Activated CD8-positive, alpha-beta T cell treated with anti-CD3 and anti-CD28 coated beads, Interleukin-2, amount 10 ng/mL, durations not matched to agents 7 days and 5 days (primary cell): ENCODE results near the gene GRHL1. TPM values are rescaled to one million over a fixed set of nuclear protein-coding genes. Genes with fewer than 3 reads are reported as not detected.
A peak's percentile ranks its signal among the peaks of the same experiment; 100 is the strongest.
"Not testable (repeated sequence)": the region's sequence is repeated elsewhere in the genome, so short reads cannot be mapped to it uniquely, and the experiment has no call there.

Experiments
- ATAC-seq: fragments of 150-1000 bp; cut with Tn5 transposase; one replicate; pipeline ENCODE4 v1.10.0; 2021; ENCODE audit warnings: moderate library complexity
- CTCF ChIA-PET: fragments of 350-600 bp; sonication (Branson Sonifier 250); formaldehyde crosslinking; loops from one replicate; lab custom pipeline; 2021; ENCODE audit warnings: antibody characterized with exemption; lab: Charles Lee
- POLR2A ChIA-PET: fragments of 350-600 bp; sonication (Branson Sonifier 250); formaldehyde crosslinking; loops from one replicate; lab custom pipeline; 2021; ENCODE audit warnings: antibody characterized with exemption; lab: Charles Lee
- DNase-seq: peaks from one replicate; pipeline ENCODE4 v3.0.0-alpha.2; 2020
- H3K27ac Mint-ChIP-seq: one replicate; pipeline ENCODE4 v1.8.0; 2021; ENCODE audit warnings: mild to moderate bottlenecking, mixed read lengths
- H3K27me3 Mint-ChIP-seq: one replicate; pipeline ENCODE4 v1.8.0; 2021; ENCODE audit warnings: low read depth, mixed read lengths
- H3K36me3 Mint-ChIP-seq: one replicate; pipeline ENCODE4 v1.8.0; 2021; ENCODE audit warnings: low read depth, mixed read lengths
- H3K4me1 Mint-ChIP-seq: one replicate; pipeline ENCODE4 v1.8.0; 2021; ENCODE audit warnings: low read depth, mixed read lengths
- H3K4me3 Mint-ChIP-seq: one replicate; pipeline ENCODE4 v1.8.0; 2021; ENCODE audit warnings: mild to moderate bottlenecking, mixed read lengths
- H3K9me3 Mint-ChIP-seq: one replicate; pipeline ENCODE4 v1.8.0; 2022; ENCODE audit warnings: mixed read lengths; ENCODE audit not compliant: insufficient read depth
- total RNA-seq, 2 experiments: library from RNA; stranded (reverse); gene quantifications; one replicate each; pipeline ENCODE4 v1.2.3, GENCODE V29; 2021

The GRHL1 gene
- total RNA-seq, 2 experiments from 2014 or later, result 0.55 to 0.57 TPM

DNA sequence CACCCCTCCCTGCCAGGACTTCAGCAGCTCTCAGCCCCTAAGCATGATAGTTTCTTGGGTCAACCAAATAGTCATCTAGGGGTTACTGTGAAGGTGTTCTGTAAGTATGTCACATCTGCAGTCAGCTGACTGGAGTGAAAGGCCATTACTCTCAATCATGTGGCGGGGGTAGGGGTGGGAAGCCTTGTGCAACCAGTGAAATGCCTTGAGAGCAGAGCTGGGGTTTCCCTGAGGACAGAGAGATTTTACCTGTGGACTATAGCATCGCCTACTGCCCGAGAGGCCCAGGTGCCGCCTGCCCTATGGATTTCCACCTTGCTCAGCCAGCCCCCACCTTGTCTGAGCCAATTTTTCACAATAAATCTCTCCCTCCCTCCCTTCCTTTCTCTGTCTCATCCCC is 71.0 kb downstream of the GRHL1 start:
- H3K36me3 Mint-ChIP-seq, result no peaks in the 10 kb centered on the region
- no peaks in the 10 kb centered on the region for H3K4me1 Mint-ChIP-seq
- ChIA-PET CTCF (no interaction called here), POLR2A (no interaction called here)
- DNase-seq (no peak), ATAC-seq (no peak)
- no peak overlapping the region for H3K27ac Mint-ChIP-seq
- no peaks in the 10 kb centered on the region for H3K9me3 Mint-ChIP-seq
- H3K27me3 Mint-ChIP-seq, result peaks cover 4% of the 10 kb centered on the region
- H3K4me3 Mint-ChIP-seq, result no peak overlapping the region

- ATAC-seq, result no peak
- Mint-ChIP-seq H3K4me1 (peaks cover 1% of the 10 kb centered on the region), H3K9me3 (no peaks in the 10 kb centered on the region), H3K27me3 (peaks cover 3% of the 10 kb centered on the region), H3K4me3 (no peak overlapping the region), H3K36me3 (no peaks in the 10 kb centered on the region), H3K27ac (no peak overlapping the region)
- POLR2A ChIA-PET, result no interaction called here
- CTCF ChIA-PET, result no interaction called here
- no peak for DNase-seq
These were observed 71.6 kb downstream of the GRHL1 start for GRCh38 chr2:10022966-10023662.

- POLR2A ChIA-PET, result no interaction called here
These were observed 75.6 kb downstream of the GRHL1 start for GRCh38 chr2:10026940-10027569.

GRCh38 chr2:10027660-10028330 is 76.3 kb downstream of the GRHL1 start:
- ATAC-seq (no peak), DNase-seq (no peak)
- Mint-ChIP-seq H3K4me3 (no peak overlapping the region), H3K9me3 (no peaks in the 10 kb centered on the region), H3K4me1 (peaks cover 28% of the 10 kb centered on the region), H3K36me3 (no peaks in the 10 kb centered on the region), H3K27me3 (no peaks in the 10 kb centered on the region), H3K27ac (peak overlapping the region; percentile 43)
- ChIA-PET POLR2A (interaction anchor here (2.3 kb wide), 1 partner anchor 15 kb away, joined by 17 read pairs; the partner anchor contains the start of gene KLF11), CTCF (interaction anchor here (0.7 to 4.1 kb wide), 5 partner anchors 16 to 805 kb away, joined by 3 to 22 read pairs (median 4); partner anchors contain the start of gene KLF11)

More at GRCh38 chr2:10026940-10027569, 75.6 kb downstream of the GRHL1 start:
- no peak overlapping the region for H3K4me3 Mint-ChIP-seq
- peak overlapping the region; percentile 34 for H3K27ac Mint-ChIP-seq
- DNase-seq (no peak), ATAC-seq (no peak)
- H3K27me3 Mint-ChIP-seq, result peaks cover 2% of the 10 kb centered on the region
- H3K4me1 Mint-ChIP-seq, result peaks cover 28% of the 10 kb centered on the region
- CTCF ChIA-PET, result interaction anchor here (0.7 to 4.1 kb wide), 4 partner anchors 17 to 408 kb away, joined by 3 to 22 read pairs (median 10); partner anchors contain the start of gene KLF11
- no peaks in the 10 kb centered on the region for H3K36me3 Mint-ChIP-seq
- no peaks in the 10 kb centered on the region for H3K9me3 Mint-ChIP-seq

GRCh38 chr2:10028407-10028987 is 77.0 kb downstream of the GRHL1 start:
- ChIA-PET CTCF (interaction anchor here (0.7 to 4.1 kb wide), 10 partner anchors 15 to 804 kb away, joined by 3 to 22 read pairs (median 5); partner anchors contain the start of genes KLF11 and TAF1B), POLR2A (interaction anchor here (0.9 to 2.3 kb wide), 4 partner anchors 15 to 473 kb away, joined by 4 to 17 read pairs (median 5); partner anchors contain the start of genes ADAM17 and KLF11)
- Mint-ChIP-seq H3K4me3 (peak overlapping the region; percentile 64), H3K27ac (peak overlapping the region; percentile 79), H3K4me1 (peaks cover 28% of the 10 kb centered on the region), H3K9me3 (no peaks in the 10 kb centered on the region), H3K36me3 (no peaks in the 10 kb centered on the region), H3K27me3 (no peaks in the 10 kb centered on the region)
- DNase-seq (no peak), ATAC-seq (no peak)

DNA sequence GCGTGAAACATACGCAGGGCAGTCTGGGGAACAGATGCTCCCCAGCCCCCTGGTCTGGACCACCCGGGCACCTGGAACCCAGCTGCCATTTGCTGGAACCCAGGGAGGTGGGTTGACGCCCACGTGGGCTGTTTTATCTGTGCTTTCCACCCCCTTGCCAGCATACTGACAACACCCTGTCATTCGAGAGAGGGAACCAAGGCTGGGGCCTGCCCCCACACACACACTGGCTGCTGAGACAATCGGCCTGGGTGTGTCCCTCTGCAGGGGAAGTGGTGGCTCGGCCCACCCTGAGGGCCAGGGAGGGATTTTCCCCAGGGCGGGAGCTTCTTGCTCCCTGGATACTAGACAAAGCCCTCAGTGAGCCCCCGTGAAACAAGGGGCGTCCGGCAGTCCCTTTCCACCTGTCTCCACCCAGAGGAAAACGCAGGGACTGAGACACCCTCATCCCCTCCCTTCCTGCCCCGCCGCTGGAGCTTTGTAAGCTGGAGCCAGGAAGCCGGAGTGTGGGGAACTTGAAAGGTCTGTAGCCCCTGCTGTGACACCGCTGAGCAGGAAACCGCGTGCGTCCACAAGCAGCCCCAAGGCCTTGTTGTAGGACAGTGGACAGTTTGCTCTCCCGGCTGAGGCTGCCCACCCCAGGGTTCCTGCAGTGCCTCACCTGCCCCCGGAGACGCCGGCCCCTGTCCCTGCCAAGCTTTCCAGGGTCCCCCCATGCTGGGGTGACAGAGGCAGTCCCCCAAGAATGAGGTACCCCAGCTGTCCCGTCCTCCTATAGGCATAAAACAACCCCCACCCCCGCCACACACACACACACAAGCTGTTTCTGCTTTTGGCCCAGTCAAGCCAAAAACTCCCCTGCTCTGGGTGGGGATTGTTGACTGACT is 77.7 kb downstream of the GRHL1 start:
- H3K27me3 Mint-ChIP-seq, result no peaks in the 10 kb centered on the region
- peak; percentile 77 for DNase-seq

DNA sequence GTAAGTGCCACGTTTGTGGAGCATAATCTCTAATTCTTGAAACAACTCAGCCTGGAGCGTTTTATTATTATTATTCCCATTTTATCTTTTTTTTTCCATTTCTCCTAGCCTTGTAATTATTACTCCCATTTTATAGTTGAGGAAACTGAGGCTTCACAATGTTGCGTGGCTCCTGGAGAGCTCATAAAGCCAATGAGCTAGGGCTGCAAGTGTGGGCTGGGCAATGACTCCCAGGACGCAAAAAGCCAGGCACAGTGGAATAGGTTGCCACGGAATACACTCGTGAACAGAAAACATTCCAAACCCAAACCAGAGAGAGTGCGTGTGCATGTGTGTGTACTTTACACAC is 78.4 kb downstream of the GRHL1 start:
- no peaks in the 10 kb centered on the region for H3K36me3 Mint-ChIP-seq
- ChIA-PET CTCF (interaction anchor here (1.0 to 4.1 kb wide), 6 partner anchors 18 to 378 kb away, joined by 3 to 22 read pairs (median 5); partner anchors contain the start of gene TAF1B), POLR2A (interaction anchor here (0.5 to 2.3 kb wide), 3 partner anchors 13 to 204 kb away, joined by 3 to 17 read pairs (median 6); partner anchors contain the start of gene KLF11)
- peaks cover 30% of the 10 kb centered on the region for H3K4me1 Mint-ChIP-seq
- no peak for ATAC-seq
- peak overlapping the region; percentile 64 for H3K4me3 Mint-ChIP-seq
- DNase-seq, result no peak
- no peaks in the 10 kb centered on the region for H3K9me3 Mint-ChIP-seq
- H3K27me3 Mint-ChIP-seq, result peaks cover 2% of the 10 kb centered on the region
- H3K27ac Mint-ChIP-seq, result peak overlapping the region; percentile 79

More for the DNA sequence above, 77.7 kb downstream of the GRHL1 start:
- ChIA-PET POLR2A (interaction anchor here (0.5 to 2.3 kb wide), 5 partner anchors 14 to 473 kb away, joined by 3 to 17 read pairs (median 4); partner anchors contain the start of genes ADAM17 and KLF11), CTCF (interaction anchor here (1.0 to 4.1 kb wide), 8 partner anchors 19 to 379 kb away, joined by 3 to 22 read pairs (median 5); partner anchors contain the start of gene TAF1B)
- H3K27ac Mint-ChIP-seq, result peak overlapping the region; percentile 79
- peak; percentile 90 for ATAC-seq
- peaks cover 28% of the 10 kb centered on the region for H3K4me1 Mint-ChIP-seq
- H3K36me3 Mint-ChIP-seq, result no peaks in the 10 kb centered on the region
- H3K9me3 Mint-ChIP-seq, result no peaks in the 10 kb centered on the region
- H3K4me3 Mint-ChIP-seq, result peak overlapping the region; percentile 64

- Mint-ChIP-seq H3K9me3 (no peaks in the 10 kb centered on the region), H3K27me3 (peaks cover 2% of the 10 kb centered on the region), H3K4me3 (no peak overlapping the region), H3K27ac (peak overlapping the region; percentile 19), H3K36me3 (no peaks in the 10 kb centered on the region), H3K4me1 (peaks cover 33% of the 10 kb centered on the region)
- ChIA-PET CTCF (interaction anchor here (2.4 to 4.1 kb wide), 2 partner anchors 18 to 46 kb away, joined by 15 to 22 read pairs; no protein-coding TSS in a partner anchor), POLR2A (no interaction called here)
- DNase-seq (no peak), ATAC-seq (no peak)
These were observed 78.8 kb downstream of the GRHL1 start for GRCh38 chr2:10030311-10030736.

DNA sequence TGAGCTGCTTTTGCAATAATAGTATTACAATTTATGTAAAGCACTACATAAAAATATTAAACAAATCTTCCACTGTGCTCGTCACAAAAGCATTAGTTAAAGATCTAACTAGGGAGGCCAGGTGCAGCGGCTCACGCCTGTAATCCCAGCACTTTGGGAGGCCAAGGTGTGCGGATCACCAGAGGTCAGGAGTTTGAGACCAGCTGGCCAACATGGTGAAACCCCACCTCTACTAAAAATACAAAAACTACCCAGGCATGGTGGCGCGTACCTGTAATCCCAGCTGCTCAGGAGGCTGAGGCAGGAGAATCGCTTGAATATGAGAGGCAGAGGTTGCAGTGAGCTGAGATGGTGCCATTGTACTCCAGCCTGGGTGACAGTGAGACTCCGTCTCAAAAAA is 79.3 kb downstream of the GRHL1 start:
- POLR2A ChIA-PET, ATAC-seq, H3K27ac Mint-ChIP-seq, H3K27me3 Mint-ChIP-seq, DNase-seq, H3K9me3 Mint-ChIP-seq, H3K4me3 Mint-ChIP-seq, H3K36me3 Mint-ChIP-seq: not testable (repeated sequence)
- CTCF ChIA-PET, result interaction anchor here (2.4 to 4.1 kb wide), 2 partner anchors 17 to 46 kb away, joined by 15 to 22 read pairs; no protein-coding TSS in a partner anchor
- peaks cover 33% of the 10 kb centered on the region for H3K4me1 Mint-ChIP-seq
